ENCODE results near the gene PKD2.

Gene PKD2

DNA sequence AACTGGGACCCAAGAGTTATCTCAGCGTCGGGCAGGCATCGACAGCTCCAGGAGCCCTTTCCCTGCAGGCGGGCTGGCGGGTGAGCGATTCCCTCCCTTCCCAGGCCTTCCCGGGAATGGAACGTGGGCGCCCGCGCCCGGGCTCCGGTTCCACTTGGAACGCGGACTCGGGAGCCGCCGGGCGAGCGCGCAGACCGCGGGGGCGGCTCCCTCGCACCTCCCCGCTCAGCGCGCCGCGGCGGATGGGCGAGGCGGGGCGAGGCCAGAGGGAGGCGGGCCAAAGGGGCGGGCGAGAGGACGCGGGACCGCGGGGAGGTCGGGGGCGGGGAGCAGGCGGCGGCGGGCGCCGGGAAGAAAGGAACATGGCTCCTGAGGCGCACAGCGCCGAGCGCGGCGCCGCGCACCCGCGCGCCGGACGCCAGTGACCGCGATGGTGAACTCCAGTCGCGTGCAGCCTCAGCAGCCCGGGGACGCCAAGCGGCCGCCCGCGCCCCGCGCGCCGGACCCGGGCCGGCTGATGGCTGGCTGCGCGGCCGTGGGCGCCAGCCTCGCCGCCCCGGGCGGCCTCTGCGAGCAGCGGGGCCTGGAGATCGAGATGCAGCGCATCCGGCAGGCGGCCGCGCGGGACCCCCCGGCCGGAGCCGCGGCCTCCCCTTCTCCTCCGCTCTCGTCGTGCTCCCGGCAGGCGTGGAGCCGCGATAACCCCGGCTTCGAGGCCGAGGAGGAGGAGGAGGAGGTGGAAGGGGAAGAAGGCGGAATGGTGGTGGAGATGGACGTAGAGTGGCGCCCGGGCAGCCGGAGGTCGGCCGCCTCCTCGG, at the start of gene PKD2:
TSS of gene PKD2 (plus strand) at position 332 of the 818 bp plus-strand sequence. CDS start at position 431, 99 bp downstream.
- peak; percentile 91 for DNase-seq

DNA sequence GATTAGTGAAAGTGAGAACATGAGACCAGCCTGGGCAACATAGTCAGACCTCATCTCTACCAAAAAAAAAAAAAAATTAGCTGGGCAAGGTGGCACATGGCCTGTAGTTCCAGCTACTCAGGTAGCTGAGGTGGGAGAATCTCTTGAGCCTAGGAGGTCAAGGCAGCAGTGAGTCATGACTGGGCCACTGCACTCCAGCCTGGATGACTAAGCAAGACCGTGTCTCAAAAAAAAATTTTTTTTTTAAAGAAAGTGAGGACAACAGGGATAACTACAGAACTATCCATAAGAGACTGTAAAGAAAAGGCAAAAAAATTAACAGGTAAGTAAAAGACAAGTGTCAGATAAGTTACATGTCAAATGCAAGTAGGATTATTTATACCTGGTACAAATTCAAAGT, 45.4 kb upstream of the PKD2 start:
- DNase-seq = no peak

DNA sequence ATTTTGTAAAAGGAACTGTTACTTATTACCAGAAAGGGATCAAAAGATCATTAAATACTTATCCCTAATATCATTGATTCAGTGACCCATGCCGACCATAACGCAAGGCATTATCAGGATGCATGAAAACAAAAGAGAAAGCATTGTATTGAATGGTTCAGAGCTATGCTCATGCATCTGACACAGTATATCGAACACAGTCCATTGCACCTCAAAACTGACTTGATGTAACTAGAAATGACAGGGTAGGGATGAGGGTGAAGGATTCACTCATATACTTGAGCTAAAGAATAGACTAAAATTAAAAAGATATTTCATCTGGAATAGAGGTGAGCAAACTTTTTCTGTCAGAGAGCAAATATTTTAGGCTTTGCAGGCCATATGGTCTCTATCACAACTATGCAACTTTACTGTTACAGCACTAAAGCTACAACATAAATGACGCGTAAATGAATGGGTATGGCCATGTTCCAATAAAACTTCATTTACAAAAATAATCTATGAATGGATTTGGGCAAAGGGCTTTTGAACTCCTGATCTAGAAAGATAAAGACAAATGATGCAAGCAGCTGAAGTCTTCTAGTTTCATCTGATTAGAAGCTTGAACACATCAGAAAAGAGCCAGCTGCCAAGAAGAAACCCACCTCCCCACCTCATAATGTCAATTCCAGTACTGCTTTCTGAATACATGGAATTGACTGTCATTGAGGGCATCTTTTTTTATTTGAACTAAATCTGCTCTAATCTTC, 44.9 kb upstream of the PKD2 start:
- no peak for DNase-seq

DNA sequence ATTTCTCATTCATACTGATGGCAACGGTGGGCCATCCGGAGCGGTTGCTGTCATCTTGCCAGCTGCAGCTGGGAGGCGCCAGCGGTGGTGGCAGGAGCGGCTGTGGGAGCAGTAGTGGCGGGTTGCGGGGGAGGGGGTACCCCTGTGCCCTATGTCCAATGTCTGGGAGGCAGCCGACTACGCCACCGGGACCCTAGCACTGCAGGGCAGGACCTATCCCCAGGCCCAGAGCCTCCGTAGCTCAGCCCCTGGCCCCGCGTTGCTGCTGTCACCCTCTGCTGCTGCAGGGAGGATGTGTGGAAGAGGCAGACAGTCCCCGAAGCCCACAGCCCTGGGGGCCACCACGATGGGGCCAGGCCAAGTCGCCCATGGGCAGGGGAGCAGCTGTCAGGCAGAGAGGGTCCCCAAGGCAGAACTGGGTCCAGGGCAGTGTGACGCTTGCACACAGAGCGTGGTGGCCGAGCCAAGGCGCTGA, 41.9 kb upstream of the PKD2 start:
- no peak for DNase-seq

DNA sequence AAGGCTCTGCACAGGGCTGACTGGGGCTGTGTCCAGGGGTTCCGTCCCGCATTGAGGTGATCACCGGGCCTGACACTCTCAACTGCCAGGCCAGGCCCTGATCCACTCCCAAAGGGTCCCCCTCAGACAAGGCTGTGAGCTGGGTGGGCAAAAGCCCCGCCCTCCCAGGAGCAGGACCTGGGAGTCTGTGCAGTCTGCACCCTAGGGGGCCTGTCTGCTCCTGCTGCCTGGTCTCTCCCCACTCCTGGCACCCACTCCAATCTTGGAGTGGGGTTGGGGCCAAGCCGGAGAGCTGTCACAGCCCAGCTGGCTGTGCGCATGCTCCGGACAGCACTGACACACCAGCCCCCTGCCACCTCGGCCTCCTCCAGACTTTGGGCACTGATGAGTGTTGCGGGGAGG, 41.3 kb upstream of the PKD2 start:
- no peak for DNase-seq

GRCh38 chr4:87967193-87967592, 40.2 kb upstream of the PKD2 start:
- DNase-seq = no peak

GRCh38 chr4:87970121-87970520, 37.3 kb upstream of the PKD2 start:
- DNase-seq = no peak

- no peak for DNase-seq
Measured at GRCh38 chr4:87971866-87972265, 35.6 kb upstream of the PKD2 start.

GRCh38 chr4:87973283-87974169, 33.9 kb upstream of the PKD2 start:
- DNase-seq = peak; percentile 48

GRCh38 chr4:87974856-87975462, 32.5 kb upstream of the PKD2 start:
- DNase-seq = no peak

- DNase-seq = peak; percentile 48
Measured at GRCh38 chr4:87975466-87975865, 32.0 kb upstream of the PKD2 start, which contains the start of gene SPP1. Gene SPP1, plus strand, starts transcription at chr4:87975714. Its CDS starts 1,182 bp downstream, at chr4:87976896.

- DNase-seq = no peak
Measured at GRCh38 chr4:87977521-87978278, 29.7 kb upstream of the PKD2 start.

DNA sequence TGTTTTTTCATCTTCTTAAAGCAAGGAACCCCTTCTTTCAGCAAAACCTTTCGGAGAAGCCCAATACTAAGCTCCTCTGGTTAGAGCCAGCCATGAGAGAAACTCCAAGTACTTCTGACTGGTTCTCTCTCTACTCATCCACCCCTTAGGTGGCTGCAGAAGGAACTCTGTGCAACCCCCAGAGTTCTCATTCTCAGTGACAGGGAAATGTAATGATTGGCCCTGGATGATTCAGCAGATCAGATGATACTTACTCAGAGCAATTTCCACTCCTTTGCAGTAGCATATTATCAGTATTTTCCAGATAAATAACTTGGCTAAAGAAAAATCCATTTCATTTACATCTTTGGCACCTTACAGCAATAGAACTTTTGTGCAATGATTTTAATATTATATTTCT, 28.8 kb upstream of the PKD2 start:
- DNase-seq = no peak

DNA sequence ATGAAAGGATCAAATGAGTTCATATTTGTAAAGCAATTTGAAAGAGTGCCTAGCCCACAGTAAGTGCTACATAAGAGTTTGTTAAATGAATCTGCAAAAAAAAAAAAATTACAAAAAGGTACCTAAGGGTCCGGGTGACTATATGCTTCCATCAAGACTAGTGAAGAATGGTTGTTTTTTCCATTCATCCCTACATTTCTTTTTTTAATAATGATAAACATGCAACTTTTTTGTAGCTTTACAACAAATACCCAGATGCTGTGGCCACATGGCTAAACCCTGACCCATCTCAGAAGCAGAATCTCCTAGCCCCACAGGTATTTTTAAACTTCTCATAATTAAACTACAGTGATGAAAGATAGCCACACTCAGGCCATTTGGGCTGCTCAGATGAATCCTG, 27.6 kb upstream of the PKD2 start:
- no peak for DNase-seq

DNA sequence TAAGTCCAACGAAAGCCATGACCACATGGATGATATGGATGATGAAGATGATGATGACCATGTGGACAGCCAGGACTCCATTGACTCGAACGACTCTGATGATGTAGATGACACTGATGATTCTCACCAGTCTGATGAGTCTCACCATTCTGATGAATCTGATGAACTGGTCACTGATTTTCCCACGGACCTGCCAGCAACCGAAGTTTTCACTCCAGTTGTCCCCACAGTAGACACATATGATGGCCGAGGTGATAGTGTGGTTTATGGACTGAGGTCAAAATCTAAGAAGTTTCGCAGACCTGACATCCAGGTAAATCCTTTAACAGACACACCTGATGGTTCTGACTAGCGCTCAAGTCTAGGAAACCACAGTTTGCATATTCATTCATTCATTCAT, 25.9 kb upstream of the PKD2 start:
- DNase-seq = no peak

DNA sequence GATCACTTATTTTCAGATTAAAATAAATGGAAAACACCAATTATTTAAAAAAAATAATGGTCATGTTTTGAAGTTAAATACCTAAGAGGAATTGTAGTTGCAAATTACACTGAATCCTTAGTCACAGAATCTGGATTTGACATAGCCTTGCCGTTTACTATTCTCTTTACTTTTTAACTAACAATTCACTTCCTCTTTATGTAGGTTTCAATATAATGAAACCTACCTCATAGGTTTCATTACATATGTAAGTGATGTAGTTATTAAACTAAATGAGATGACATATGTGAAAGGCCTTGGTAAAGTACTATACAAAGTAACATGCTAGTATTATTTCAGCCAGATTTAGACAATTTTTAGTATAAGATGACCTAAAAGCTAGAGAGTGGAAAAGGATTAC, 25.4 kb upstream of the PKD2 start:
- DNase-seq = no peak

- DNase-seq = no peak
Measured at GRCh38 chr4:87982446-87983010, 24.9 kb upstream of the PKD2 start.

DNA sequence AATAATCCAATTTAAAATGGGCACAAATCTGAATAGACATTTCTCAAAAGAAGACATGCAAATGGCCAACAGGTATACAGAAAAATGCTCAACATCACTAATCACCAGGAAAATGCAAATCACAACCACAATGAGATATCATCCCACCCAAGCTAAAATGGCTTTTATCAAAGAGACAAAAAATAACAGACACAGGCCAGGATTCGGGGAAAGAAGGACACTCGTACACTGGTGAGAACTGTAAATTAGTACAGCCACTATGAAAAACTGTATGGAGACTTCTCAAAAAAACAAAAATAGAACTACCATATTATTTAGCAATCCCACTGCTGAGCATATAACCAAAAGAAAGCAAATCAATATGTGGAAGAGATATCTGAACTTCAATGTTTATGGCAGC, 23.4 kb upstream of the PKD2 start:
- DNase-seq = no peak

DNA sequence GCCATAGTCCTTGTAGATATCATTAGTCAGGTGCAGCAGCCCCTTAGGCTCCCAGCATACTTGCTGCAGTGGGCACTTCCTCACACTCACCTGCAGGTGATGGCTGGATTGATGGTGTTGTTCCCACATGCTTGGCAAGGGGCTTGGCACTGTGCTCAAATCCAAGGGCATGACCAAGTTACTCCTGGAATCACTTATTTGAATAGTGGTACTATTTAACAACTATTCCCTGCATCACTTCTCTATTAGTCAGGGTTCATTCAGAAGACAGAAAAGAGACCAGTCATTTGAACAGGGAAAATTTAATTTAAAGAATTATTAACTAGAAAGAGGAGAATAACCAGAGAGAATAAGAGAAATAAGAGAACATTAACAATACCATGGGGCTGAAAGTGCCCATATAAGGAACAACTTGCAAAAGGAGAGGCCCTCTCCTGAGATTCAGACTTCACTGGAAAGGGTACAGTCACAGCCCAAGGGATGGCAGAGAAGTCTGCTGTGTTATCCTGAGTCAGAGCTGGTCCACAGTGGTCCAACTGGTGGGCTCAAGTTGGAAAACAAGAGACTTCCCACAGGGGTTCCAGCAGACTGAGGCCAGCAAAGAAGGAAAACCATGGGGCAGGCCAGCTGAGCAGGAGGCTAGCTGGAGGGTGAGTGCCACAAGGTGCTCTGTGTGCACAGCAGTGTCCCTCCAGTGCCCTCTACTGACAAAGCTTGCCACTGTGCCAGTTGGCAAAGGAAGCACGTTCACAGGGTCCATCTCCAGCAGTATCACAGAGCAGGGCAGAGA, 22.1 kb upstream of the PKD2 start:
- peak; percentile 47 for DNase-seq

GRCh38 chr4:87985887-87986200, 21.6 kb upstream of the PKD2 start:
- DNase-seq = no peak

- no peak for DNase-seq
Measured at GRCh38 chr4:87986508-87986907, 20.9 kb upstream of the PKD2 start.
